Measurements from ENCODE around the gene LAPTM5. TPM values are rescaled to one million over a fixed set of nuclear protein-coding genes. Genes with fewer than 3 reads are reported as not detected.

The LAPTM5 gene
- total and polyA plus RNA-seq, 8 donors: 4.6 to 48.4 (median 35.4) TPM

DNA sequence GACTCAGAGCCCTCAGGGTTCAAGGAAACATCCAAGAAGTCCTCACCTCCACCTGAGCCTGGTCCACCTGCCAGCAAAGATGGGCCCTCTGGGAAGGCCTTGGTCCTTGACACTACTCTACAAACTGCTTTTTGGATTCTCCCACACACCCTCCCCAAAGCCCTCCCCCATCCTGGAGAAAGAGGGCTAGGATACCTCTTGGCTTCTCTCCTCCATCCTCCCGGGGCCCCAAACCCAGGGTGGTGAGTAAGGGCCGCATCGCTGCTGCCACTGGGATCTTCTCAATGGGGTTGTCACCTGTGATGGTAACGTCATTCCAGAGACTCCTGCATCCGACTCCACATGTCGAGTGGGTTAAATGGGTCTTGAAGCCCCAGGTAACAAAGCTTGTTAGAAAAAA, 60.7 kb downstream of the LAPTM5 start:
- DNase-seq: no peak
- no peak overlapping the region for H3K27ac ChIP-seq
- TF ChIP-seq, protein P1, sequence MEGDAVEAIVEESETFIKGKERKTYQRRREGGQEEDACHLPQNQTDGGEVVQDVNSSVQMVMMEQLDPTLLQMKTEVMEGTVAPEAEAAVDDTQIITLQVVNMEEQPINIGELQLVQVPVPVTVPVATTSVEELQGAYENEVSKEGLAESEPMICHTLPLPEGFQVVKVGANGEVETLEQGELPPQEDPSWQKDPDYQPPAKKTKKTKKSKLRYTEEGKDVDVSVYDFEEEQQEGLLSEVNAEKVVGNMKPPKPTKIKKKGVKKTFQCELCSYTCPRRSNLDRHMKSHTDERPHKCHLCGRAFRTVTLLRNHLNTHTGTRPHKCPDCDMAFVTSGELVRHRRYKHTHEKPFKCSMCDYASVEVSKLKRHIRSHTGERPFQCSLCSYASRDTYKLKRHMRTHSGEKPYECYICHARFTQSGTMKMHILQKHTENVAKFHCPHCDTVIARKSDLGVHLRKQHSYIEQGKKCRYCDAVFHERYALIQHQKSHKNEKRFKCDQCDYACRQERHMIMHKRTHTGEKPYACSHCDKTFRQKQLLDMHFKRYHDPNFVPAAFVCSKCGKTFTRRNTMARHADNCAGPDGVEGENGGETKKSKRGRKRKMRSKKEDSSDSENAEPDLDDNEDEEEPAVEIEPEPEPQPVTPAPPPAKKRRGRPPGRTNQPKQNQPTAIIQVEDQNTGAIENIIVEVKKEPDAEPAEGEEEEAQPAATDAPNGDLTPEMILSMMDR (IDR thresholded peaks at IDR 0.05): no peak
- TF ChIP-seq POLR2A (IDR thresholded peaks at IDR 0.05): no peak
- TF ChIP-seq EP300 (IDR thresholded peaks at IDR 0.05): no peak
- no peak for TF ChIP-seq POLR2AphosphoS5 (IDR thresholded peaks at IDR 0.05)
- H3K4me3 ChIP-seq: no peak overlapping the region
- H3K27me3 ChIP-seq: peaks cover 0 to 22% (median 0%) of the 10 kb centered on the region in 3 donors
- no peaks in the 10 kb centered on the region for H3K36me3 ChIP-seq
- intact Hi-C loops (cut with DNase I; ENCODE audit: low total_unique reads): no loop called here
- no peaks in the 10 kb centered on the region for H3K9me3 ChIP-seq
- 86 to 95% (median 88%) methylated on average over 6 of the region's 6 CpGs for WGBS, 5 donors
- H3K4me1 ChIP-seq: peaks cover 0 to 3% (median 0%) of the 10 kb centered on the region in 4 donors

DNA sequence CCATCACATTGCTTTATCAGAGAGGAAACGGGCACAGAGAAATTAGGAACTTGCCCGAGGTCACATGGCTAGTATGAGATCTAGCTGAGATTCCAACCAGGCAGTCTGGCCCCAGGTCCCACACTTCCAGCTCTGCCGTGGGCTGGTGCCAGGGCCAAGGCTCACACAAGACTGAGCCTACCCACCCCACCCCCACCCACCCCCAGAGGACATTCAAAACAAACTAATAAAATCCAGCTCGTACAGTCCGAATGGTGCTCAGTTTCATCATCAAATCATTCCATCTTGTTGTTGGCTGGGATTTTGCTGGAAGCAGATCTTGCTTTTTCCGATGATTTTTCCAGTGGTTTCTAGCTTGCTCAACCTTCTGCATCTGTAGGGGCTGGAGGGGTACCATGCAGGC, 62.1 kb downstream of the LAPTM5 start:
- 44 to 62% (median 52%) methylated on average over 6 of the region's 6 CpGs for WGBS, 5 donors
- Histone ChIP-seq H3K9me3 (no peaks in the 10 kb centered on the region), H3K4me3 (no peak overlapping the region), H3K4me1 (no peaks in the 10 kb centered on the region), H3K27ac (no peak overlapping the region), H3K27me3 (peaks cover 0 to 30% (median 0%) of the 10 kb centered on the region in 3 donors), H3K36me3 (no peaks in the 10 kb centered on the region)
- TF ChIP-seq, protein P1 (IDR thresholded peaks at IDR 0.05): no peak
- intact Hi-C loops (cut with DNase I; ENCODE audit: low total_unique reads): no loop called here
- DNase-seq: no peak

DNA sequence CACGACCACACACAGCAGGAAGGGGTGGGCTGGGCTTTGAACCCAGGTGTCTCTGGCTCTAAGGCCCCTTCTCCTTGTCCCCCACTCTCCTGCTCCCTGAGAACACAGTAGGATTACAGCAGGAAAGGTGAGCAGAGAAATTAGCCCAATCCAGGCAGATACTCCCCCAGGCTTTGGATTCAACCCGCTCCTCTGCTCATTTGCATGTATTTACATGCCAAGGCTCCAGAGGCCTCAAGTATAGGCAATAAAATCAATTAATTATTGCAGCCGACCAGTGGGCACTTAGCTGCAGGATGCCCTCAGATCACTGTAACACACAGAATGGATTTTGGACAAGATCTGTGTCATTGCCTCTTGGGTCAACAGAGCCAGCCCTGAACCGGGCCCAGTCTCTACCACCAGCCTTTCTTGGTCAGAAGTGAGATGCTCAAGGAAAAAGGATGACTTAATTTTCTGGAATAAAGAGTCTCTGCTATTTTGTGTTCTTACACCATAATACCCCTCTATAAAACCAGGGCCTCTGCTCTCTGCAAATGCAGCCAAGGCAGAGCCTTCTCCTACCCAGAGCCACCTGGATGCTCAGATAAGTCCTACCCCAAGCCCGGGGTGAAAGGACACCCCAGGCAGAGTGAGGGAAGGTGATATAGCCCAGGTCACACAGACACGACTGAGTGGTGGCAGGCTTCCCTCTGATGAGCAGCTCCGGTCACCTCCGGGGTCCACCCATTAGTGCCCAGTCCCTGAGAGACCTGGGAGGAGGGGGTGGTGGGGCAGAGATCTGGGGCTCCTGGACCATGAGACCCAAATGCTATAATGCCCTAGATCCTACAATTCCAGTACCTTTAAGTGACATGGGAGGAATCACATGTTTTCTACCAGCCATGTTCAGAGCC, 63.0 kb downstream of the LAPTM5 start:
- TF ChIP-seq POLR2A (IDR thresholded peaks at IDR 0.05) (no peak), POLR2AphosphoS5 (IDR thresholded peaks at IDR 0.05) (no peak)
- TF ChIP-seq, protein P1 (IDR thresholded peaks at IDR 0.05): no peak

DNA sequence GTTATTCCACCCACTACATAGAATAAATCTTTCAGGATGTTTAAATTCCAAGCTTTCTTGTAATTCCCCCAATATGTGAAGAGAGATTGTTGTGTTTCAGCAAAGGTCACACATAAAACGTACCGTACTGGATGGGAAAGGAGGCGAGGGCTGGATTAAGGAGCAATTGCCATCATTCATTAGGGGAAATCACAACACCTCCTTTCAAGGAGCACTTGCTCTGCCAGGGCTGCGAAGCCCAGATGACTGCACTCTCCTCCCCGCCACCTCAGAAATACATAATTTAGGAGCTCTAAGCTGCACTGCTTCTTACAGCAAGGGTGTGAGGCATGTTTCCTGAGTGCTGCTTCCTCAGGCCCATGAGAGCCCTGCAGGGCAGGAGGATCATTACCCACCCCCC, 63.8 kb downstream of the LAPTM5 start:
- H3K36me3 ChIP-seq: no peaks in the 10 kb centered on the region
- no peak overlapping the region for H3K4me3 ChIP-seq
- DNase-seq: no peak
- H3K27me3 ChIP-seq: peaks cover 0 to 36% (median 0%) of the 10 kb centered on the region in 3 donors
- H3K9me3 ChIP-seq: no peaks in the 10 kb centered on the region
- intact Hi-C loops (cut with DNase I; ENCODE audit: low total_unique reads): no loop called here
- no peak overlapping the region for H3K27ac ChIP-seq
- H3K4me1 ChIP-seq: no peaks in the 10 kb centered on the region
- no peak for TF ChIP-seq POLR2A (IDR thresholded peaks at IDR 0.05)
- TF ChIP-seq, protein P1 (IDR thresholded peaks at IDR 0.05): no peak
- TF ChIP-seq POLR2AphosphoS5 (IDR thresholded peaks at IDR 0.05): no peak
- TF ChIP-seq EP300 (IDR thresholded peaks at IDR 0.05): no peak
- 50 to 83% (median 78%) methylated on average over 5 of the region's 5 CpGs for WGBS, 5 donors

More for the DNA sequence above, 63.0 kb downstream of the LAPTM5 start:
- intact Hi-C loops (cut with DNase I; ENCODE audit: low total_unique reads): no loop called here
- H3K4me1 ChIP-seq: no peaks in the 10 kb centered on the region
- no peak overlapping the region for H3K27ac ChIP-seq
- WGBS, 5 donors: 61 to 71% (median 69%) methylated on average over 8 of the region's 8 CpGs
- no peaks in the 10 kb centered on the region for H3K9me3 ChIP-seq
- H3K36me3 ChIP-seq: no peaks in the 10 kb centered on the region
- no peak for DNase-seq
- H3K4me3 ChIP-seq: no peak overlapping the region
- peaks cover 0 to 30% (median 0%) of the 10 kb centered on the region in 3 donors for H3K27me3 ChIP-seq
